HG02678 (cell line): ENCODE results near the gene NLRX1.
A peak's percentile ranks its signal among the peaks of the same experiment; 100 is the strongest.
"Not testable (repeated sequence)": the region's sequence is repeated elsewhere in the genome, so short reads cannot be mapped to it uniquely, and the experiment has no call there.

ENCODE experiments used
- ATAC-seq: cut with Tn5 transposase; IDR thresholded peaks from one replicate; pipeline ENCODE4 v1.9.1; 2021; ENCODE audit warnings: mild to moderate bottlenecking, moderate library complexity; ENCODE audit not compliant: unreplicated experiment

Gene NLRX1

DNA sequence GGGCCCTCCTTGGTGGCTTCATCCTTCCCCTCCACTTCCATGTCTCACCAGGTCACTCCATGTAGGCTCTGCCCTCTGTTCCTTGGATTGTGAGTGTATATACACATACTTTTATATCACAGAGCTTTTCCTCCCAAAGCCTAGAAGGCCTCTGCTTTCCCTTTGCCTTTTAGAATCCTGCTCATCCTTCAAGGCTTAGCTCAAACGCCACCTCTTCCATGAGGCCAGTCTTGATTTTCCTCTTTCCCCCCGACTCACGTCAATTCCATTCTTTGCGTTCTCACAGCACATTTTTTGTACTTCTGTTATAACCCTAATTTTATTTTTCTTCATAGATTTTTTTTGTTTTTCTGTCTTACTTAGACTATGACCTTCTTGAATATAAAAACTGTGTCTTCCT, 15.9 kb upstream of the NLRX1 start:
- ATAC-seq = no peak

GRCh38 chr11:119153049-119153818, 15.3 kb upstream of the NLRX1 start:
- ATAC-seq = no peak

GRCh38 chr11:119154178-119154577, 14.3 kb upstream of the NLRX1 start:
- no peak for ATAC-seq

GRCh38 chr11:119155733-119156492, 12.6 kb upstream of the NLRX1 start:
- no peak for ATAC-seq

DNA sequence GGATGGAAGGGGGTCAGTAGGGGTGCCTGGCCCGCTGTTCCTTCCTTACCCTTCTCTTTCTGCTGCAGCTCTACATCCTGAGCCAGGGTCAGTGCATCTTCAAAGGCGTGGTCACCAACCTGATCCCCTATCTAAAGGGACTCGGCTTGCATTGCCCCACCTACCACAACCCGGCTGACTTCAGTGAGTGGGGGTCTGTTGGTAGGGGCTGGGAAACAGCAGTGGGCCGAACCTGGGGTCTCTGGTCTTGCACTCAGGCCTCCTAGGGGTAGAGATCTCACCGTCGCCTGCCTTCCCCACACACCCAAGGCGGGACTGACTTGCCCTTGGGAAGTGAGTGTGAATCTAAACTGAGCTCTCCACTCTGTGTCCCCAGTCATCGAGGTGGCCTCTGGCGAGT, 12.0 kb upstream of the NLRX1 start:
- no peak for ATAC-seq

GRCh38 chr11:119157063-119157462, 11.5 kb upstream of the NLRX1 start:
- no peak for ATAC-seq

DNA sequence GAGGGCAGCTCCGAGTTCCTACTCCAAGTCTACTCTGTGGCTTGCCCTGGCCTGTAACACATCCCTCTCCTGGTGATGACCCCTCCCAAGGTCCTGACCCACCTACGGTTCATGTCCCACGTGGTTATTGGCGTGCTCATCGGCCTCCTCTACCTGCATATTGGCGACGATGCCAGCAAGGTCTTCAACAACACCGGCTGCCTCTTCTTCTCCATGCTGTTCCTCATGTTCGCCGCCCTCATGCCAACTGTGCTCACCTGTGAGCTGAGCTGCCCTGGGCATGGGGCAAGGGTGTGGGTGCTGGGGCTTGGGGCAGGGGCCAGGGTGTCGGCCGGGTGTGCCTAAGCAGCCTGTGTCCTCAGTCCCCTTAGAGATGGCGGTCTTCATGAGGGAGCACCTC, 10.1 kb upstream of the NLRX1 start:
- no peak for ATAC-seq

GRCh38 chr11:119160151-119160550, 8.4 kb upstream of the NLRX1 start:
- no peak for ATAC-seq

GRCh38 chr11:119161871-119162270, 6.7 kb upstream of the NLRX1 start:
- no peak for ATAC-seq

DNA sequence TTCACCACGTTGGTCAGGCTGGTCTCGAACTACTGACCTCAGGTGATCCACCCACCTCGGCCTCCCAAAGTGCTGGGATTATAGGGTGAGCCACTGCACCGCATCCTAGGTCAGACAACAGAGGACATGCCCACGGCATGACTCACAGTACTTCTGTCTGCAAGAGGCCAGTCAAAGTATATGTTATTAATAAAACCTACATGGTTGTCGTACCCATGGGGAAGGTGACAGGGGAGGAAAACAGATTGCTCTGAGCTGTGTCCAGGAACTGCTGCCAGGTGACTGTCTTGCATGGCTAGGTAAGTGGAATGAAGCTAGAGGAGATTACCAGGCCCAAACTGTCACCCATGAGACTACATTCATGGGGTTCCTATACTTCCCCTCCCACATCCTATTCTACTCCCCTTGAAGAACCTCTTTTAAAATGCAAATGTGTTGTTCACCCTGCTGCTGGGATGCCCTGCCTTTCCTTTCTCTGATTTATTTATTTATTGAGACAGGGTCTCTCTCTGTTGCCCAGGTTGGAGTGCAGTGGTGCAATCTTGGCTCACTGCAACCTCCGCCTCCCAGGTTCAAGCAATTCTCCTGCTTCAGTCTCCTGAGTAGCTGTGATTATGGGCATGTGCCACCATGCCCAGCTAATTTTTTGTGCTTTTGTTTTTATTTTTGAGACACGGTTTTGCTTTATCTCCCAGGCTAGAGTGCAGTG, 2.0 kb upstream of the NLRX1 start:
- no peak for ATAC-seq

DNA sequence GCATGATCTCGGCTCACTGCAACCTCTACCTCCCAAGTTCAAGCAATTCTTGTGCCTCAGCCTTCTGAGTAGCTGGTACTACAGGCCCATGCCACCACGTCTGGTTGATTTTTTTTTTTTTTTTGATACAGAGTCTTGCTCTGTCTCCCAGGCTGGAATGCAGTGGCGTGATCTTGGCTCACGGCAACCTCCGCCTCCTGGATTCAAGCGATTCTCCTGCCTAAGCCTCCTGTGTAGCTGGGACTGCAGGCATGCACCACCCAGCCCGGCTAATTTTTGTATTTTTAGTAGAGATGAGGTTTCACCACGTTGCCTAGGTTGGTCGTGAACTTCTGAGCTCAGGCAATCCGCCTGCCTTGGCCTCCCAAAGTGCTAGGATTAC, 1.5 kb upstream of the NLRX1 start:
- not testable (repeated sequence) for ATAC-seq

- no peak for ATAC-seq
These were observed 592 bp upstream of the NLRX1 start for GRCh38 chr11:119167933-119168332.

GRCh38 chr11:119169282-119169719, 776 bp downstream of the NLRX1 start:
- ATAC-seq = peak; percentile 13

GRCh38 chr11:119172513-119172912, 4.0 kb downstream of the NLRX1 start:
- no peak for ATAC-seq

DNA sequence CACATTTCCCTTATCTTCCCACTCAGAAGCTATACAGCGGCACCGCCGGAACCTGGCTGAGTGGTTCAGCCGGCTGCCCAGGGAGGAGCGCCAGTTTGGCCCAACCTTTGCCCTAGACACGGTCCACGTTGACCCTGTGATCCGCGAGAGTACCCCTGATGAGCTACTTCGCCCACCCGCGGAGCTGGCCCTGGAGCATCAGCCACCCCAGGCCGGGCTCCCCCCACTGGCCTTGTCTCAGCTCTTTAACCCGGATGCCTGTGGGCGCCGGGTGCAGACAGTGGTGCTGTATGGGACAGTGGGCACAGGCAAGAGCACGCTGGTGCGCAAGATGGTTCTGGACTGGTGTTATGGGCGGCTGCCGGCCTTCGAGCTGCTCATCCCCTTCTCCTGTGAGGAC, 4.9 kb downstream of the NLRX1 start:
- ATAC-seq = no peak

DNA sequence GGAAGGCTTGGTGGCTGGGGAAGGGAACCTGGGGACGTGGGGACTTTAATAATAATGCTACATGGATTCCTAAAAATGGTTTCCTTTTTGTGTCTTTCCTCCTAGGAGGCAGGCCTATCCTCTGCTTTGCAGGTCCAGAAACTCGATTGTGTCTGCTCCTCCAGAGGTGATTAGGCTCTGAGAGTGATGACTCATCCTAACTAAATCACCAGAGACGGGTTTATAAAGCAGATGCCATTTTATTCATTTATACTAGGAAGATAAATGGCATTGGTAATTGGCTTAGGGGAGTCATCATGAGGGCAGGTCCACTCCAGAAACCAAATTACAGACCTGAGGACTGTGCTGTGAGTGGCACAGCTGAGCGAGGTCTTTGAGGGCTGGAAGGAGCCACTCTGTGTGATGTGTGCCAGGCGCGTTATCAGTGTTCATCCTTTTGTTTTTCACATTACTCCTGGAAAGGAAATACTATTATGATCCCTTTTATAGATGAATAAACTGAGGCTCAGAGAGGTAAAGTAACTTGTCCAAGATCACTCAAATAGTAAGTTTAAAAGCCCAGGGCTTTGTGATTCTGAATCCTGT, 7.1 kb downstream of the NLRX1 start:
- no peak for ATAC-seq

DNA sequence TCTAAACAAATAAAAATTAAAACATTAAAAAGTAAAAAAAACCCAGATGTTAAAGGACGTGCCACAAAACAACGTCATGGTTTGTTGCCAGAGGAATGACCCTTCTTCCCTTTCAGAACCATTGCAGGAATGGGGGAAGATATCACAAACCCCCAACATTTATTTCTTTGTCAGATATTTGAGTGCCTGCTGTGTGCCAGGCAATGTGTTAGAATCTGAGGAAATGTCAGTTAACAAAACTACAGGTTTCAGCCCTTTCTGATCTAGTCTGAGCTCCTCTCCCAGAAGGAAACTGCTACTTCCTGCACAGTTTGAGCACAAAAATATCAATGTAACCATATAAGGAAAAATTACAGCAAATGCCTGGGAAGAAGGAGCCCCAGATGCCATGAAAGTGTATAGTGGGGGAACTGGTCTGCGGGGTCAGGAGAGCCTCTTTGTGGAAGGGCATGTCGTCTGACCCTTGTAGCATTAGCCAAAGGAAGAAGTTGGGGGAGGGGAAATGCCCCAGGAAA, 9.7 kb downstream of the NLRX1 start:
- ATAC-seq = no peak

- no peak for ATAC-seq
These were observed 10.8 kb downstream of the NLRX1 start for GRCh38 chr11:119179342-119179741.

- no peak for ATAC-seq
These were observed 11.5 kb downstream of the NLRX1 start for GRCh38 chr11:119179983-119180382.

GRCh38 chr11:119180729-119181676, 12.5 kb downstream of the NLRX1 start:
- no peak for ATAC-seq
